PFSK-1 (cell line): ENCODE data around the gene DPPA2.

ENCODE experiments used
- FOXP2 ChIP-seq: optimal IDR thresholded peaks from 2 replicates; pipeline ENCODE3; 2011; ENCODE audit warnings: borderline replicate concordance, control low read depth, inconsistent platforms; ENCODE audit not compliant: insufficient read depth; ENCODE audit errors: extremely low read length, extremely low read depth
- POLR2AphosphoS5 ChIP-seq: IDR thresholded peaks from 2 replicates; pipeline ENCODE4 v1.6.1; 2012; ENCODE audit warnings: low read depth, mild to moderate bottlenecking, control low read depth, low read length, moderate library complexity
- REST ChIP-seq, 2 experiments: IDR thresholded peaks; 2 replicates each; pipeline versions ENCODE4 v1.6.1 to v1.8.0; 2011 to 2012; ENCODE audit warnings: low read depth in 2 of 2, low read length in 2 of 2, control low read depth in 1 of 2, inconsistent platforms in 1 of 2, mild to moderate bottlenecking in 1 of 2, moderate library complexity in 1 of 2; ENCODE audit not compliant: insufficient read depth in 1 of 2
- SIN3A ChIP-seq: IDR thresholded peaks from 2 replicates; pipeline ENCODE4 v1.6.1; 2012; ENCODE audit warnings: mild to moderate bottlenecking, low read length, moderate library complexity, borderline replicate concordance; ENCODE audit not compliant: insufficient read depth
- TAF1 ChIP-seq: IDR thresholded peaks from 2 replicates; pipeline ENCODE4 v1.6.1; 2012; ENCODE audit warnings: low read length, control low read depth, borderline replicate concordance; ENCODE audit not compliant: insufficient read depth

Gene DPPA2

DNA sequence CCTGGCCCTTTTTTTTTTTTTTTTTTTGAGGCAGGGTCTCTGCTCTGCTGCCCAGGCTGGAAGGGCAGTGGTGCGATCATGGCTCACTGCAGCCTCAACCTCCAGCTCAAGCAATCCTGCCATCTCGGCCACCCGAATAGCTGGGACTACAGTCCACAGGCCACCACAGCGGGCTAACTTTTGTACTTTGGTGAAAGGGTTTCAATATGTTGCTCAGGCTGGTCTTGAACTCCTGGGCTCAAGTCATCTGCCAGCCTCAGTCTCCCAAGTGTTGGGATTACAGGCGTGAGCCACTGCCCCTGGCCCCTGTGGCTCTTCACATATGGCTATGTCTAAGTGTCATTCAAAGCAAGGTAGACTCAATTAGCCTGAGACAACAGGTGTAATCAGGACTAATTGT, 8.8 kb upstream of the DPPA2 start:
- TF ChIP-seq TAF1 (no peak), REST (IDR thresholded peaks at IDR 0.05; ENCODE audit: insufficient read depth in 1 of 2, low read depth in 2 of 2, low read length in 2 of 2) (no peak), SIN3A (no peak), FOXP2 (no peak), POLR2AphosphoS5 (no peak)

DNA sequence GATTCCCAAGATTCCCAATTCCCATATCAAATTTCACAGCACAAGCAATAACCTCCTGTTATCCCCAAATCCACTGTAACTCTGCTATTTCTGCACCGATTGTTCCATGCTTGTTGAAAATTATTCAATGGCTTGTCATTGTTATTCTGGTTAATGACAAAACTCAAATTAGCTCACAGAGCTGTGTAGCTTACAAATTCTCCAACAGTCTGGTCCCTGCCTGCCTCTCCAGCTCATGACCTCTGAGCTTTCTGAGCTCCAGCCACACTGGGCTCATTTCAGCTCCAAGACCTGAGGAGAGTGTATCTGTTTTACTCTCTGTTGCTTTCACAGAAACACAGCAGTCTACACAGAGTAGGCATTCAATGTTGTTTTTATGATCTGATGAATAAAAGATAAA, 3.3 kb downstream of the DPPA2 start:
- TF ChIP-seq SIN3A: no peak
- no peak for TF ChIP-seq POLR2AphosphoS5
- no peak for TF ChIP-seq FOXP2
- no peak for TF ChIP-seq REST (IDR thresholded peaks at IDR 0.05; ENCODE audit: insufficient read depth in 1 of 2, low read depth in 2 of 2, low read length in 2 of 2)
- TF ChIP-seq TAF1: no peak

GRCh38 chr3:109297496-109297895, 18.8 kb downstream of the DPPA2 start:
- TF ChIP-seq POLR2AphosphoS5 (no peak), FOXP2 (no peak), TAF1 (no peak), REST (IDR thresholded peaks at IDR 0.05; ENCODE audit: insufficient read depth in 1 of 2, low read depth in 2 of 2, low read length in 2 of 2) (no peak), SIN3A (no peak)

GRCh38 chr3:109284071-109284470, 32.2 kb downstream of the DPPA2 start:
- TF ChIP-seq POLR2AphosphoS5 (no peak), SIN3A (no peak), FOXP2 (no peak), TAF1 (no peak), REST (IDR thresholded peaks at IDR 0.05; ENCODE audit: insufficient read depth in 1 of 2, low read depth in 2 of 2, low read length in 2 of 2) (no peak)

- TF ChIP-seq POLR2AphosphoS5 (no peak), FOXP2 (no peak), REST (IDR thresholded peaks at IDR 0.05; ENCODE audit: insufficient read depth in 1 of 2, low read depth in 2 of 2, low read length in 2 of 2) (no peak), TAF1 (no peak), SIN3A (no peak)
Observed at GRCh38 chr3:109278546-109278945, 37.8 kb downstream of the DPPA2 start.
